Iris pigment epithelial cell (primary cell): ENCODE data around the gene KDM7A.

Experiments
- DNase-seq: peaks from one replicate; pipeline ENCODE4 v3.0.0-alpha.2; 2011; ENCODE audit warnings: low read depth

Gene KDM7A, protein sequence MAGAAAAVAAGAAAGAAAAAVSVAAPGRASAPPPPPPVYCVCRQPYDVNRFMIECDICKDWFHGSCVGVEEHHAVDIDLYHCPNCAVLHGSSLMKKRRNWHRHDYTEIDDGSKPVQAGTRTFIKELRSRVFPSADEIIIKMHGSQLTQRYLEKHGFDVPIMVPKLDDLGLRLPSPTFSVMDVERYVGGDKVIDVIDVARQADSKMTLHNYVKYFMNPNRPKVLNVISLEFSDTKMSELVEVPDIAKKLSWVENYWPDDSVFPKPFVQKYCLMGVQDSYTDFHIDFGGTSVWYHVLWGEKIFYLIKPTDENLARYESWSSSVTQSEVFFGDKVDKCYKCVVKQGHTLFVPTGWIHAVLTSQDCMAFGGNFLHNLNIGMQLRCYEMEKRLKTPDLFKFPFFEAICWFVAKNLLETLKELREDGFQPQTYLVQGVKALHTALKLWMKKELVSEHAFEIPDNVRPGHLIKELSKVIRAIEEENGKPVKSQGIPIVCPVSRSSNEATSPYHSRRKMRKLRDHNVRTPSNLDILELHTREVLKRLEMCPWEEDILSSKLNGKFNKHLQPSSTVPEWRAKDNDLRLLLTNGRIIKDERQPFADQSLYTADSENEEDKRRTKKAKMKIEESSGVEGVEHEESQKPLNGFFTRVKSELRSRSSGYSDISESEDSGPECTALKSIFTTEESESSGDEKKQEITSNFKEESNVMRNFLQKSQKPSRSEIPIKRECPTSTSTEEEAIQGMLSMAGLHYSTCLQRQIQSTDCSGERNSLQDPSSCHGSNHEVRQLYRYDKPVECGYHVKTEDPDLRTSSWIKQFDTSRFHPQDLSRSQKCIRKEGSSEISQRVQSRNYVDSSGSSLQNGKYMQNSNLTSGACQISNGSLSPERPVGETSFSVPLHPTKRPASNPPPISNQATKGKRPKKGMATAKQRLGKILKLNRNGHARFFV

DNA sequence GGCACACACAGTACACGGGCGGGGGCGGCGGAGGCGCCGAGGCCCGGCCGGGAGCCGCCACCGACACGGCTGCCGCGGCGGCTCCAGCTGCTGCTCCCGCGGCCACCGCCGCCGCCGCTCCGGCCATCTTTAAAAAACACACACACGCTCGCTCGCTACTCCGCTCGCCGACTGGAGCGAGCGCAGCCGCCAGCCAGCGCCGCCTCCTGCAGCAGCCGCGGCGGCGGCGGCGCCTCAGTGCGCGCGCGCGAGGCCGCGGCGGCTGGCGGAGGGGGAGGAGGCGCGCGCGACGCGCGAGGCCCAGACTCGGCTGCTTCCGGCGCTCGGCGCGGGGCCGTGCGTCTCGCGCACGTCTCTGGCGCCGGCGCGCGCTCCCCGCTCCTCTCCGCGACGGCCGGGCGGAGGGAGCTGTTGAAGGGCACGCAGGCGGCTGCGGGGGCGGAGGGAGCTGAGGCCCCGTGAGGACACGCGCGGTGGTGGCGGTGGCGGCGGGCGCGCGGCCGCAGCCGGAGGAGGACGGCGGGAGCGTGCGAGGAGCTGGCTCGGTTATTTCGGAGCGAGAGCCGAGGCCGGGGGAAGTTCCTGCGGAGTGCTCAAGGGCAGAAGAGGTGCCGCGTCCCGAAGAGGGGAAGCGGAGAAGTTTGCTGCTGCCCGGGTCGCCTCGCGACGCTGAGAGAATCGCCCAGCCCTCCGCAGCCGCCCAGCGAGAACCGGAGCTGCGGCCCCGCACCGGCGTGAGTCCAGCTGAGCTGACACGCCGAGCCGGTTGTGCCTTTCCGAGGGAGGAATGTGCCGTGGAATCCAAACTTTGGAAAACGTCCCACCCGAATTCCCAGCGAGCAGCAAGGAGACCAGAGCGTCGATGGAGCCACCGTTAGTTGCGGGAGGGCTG, at the start of gene KDM7A:
Gene KDM7A (minus strand): TSS at position 173 of the 892 bp plus-strand sequence. CDS start 46 bp downstream, at position 127.
- DNase-seq: peak; percentile 89

DNA sequence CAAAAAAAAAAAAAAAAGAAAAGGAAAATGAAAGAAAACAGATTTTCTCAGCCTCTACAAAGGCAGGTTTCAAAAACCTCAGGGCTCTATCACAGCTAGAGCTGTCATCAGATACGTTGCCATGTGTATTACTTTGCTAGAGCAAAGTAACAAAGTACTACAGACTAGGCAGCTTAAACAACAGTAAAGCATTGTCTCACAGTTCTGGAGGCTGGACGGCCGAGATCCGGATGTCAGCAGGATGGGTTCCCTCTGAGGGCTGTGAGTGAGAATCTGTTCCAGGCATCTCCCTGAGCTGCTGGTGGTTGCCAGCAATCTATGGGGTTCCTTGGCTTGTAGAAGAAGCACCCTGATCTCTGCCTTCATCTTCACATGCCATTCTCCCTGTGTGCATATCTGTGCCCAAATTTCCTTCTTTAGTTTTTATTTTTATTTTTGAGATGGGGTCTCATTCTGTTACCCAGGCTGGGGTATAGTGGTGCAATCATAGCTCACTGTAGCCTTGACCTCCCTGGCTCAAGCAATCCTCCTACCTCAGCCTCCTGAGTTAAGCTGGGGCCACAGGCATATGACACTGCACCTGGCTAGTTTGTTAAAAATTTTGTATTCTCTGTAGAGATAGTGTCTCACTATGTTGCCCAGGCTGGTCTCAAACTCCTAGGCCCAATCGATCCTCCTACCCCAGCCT, 48.9 kb upstream of the KDM7A start:
- no peak for DNase-seq

DNA sequence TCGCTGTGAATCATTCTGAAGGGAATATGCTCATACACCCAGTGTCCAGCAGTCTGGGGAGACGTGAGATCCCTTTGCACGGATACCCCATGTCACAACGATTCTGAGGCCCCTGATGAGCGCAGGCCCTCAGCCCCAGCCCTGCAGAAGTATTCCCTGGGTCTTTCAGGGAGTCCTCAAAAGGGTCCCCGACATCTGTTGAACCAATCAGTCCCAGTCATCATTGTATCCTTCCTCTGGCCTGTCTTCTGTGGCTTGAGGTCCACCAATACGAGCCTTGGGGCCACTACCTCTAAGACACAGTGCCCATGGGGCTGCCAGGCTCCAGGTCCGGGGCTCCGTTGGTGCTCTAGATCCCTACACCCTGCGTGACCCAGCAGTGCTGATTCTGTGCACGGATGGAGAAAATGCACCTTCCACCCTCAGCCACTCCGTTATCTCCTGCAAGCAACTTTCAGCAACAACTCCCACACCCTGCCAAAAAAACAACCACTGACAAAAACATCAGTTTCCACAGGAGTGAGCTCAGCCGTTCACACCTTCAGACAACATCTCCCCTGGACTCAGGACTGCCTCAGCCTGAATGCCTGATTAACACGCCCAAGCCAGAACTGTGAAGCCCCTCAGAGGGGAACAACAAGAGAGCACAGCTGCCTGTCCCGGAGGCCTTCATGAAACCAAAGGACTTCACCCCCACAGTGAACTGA, 46.9 kb upstream of the KDM7A start:
- no peak for DNase-seq

DNA sequence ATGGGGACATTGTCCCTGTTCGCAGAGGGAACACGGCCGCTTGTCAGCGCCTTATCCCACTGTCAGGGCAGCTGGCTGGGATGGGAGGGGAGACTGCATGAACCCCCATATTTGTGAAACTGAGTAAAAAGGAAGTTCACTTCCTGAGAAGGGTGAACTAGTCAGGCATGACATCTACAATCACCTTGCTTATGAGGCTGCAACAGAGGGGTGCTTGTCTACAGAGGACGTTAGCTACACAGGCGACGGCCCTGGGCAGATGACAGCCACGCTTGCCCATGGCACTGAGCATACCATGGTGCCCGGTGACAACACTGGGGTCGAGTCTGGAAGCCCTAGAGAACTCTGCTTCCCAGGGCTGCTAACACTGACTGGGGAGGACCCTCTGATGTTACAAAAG, 46.0 kb upstream of the KDM7A start:
- no peak for DNase-seq

DNA sequence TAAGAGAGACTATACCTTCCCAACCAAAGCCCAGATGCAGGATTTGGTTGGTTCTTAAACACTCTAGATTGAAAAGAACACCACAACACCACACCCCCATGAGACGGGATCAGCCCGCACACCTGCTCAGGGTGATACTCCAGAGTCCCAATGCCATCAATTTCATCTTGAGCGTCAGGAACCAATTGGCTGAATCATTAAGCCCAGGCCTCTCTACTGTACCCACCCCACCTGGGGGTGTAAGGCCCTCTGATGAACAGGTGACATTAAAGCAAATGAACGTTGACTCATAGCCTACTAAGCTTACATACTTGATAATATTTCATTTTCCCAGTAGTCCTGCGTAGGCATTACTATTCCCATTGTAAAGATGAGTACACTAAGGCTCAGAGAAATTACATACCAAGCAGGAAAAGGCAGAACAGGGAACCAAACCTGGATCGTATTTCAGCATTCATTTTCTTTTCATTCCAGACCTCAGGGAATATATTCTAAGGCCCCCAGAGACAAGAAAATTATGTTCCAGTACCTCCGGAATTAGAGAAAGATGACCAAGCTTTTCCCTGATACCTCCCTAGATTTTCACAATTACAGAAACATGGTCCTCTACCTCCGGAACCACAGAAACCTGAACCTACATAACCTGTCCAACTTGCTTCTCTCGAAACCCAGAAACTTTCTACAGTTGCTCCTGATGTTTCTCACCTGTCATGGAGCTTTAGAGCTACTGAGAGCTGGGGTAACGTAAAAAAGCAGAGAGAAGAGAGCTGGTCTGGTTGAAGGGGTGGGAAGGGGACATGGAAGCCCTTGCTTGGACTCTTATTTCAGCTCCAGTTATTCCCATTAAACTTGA, 43.1 kb upstream of the KDM7A start:
- DNase-seq: no peak

DNA sequence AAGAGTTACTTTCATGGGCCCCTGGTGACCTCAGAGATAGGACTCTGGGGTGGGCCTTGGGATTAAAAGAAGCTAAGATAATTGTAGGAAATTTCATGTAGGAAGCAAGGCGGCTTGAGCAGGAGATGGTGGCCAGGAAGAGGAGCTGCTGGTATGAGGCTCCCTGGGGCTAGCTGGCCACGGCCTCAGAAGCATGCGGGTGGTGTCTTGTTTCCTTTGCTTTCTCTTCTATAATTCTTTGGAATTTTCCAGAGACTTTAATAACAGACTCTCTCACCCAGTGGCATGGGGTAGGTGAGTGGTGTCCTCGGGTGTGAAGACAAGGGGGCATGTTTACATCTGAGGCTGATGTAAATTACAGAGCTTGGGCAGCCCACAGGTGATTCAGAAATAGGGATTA, 41.9 kb upstream of the KDM7A start:
- DNase-seq: no peak

DNA sequence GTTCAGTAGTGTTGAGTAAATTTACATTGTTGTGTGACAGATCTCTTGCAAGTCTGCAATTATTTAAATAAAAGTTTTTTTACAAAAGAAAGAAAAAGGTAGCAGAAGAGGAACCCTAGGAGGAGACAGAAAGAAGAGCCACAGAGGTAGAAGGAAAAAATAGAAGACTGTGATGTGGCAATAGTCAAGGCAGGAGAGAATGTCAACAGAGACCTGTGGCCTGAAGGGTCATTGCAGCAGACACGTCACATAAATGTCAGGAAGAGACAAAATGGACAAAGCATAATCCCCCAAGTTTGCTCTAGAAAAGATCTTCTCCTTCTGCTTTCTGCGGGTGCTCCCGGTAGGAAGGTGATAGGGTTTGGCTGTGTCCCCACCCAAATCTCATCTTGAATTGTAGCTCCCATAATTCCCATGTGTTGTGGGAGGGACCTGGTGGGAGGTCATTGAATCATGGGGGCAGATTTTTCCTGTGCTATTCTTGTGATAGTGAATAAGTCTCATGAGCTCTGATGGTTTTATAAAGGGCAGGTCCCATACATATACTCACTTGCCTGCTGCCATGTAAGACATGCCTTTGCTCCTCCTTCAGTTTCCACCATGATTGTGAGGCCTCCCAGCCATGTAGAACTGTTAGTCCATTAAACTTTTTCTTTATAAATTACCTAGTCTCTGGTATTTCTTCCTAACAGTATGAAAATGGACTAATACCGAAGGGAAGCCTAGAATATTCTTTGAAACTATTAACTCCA, 41.1 kb upstream of the KDM7A start:
- no peak for DNase-seq

DNA sequence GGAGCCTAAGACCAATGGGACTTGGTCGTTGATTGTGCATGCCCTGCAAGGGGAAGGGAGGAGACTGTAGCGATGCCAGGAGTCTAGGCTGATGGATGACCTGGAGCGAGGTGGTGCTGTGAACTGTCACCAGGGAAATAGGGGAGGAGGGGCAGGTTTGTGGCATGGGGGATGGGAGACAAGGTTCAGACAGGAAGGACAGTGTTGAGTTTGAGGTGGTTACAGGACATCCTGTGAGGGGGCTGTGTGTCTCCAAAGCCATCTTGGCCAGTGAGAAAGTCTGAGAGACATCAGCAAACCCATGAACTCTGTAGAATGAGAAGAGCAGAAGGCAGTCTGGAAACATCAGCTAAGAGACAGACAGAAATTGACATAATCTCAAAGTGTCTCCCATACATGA, 38.5 kb upstream of the KDM7A start:
- no peak for DNase-seq

DNA sequence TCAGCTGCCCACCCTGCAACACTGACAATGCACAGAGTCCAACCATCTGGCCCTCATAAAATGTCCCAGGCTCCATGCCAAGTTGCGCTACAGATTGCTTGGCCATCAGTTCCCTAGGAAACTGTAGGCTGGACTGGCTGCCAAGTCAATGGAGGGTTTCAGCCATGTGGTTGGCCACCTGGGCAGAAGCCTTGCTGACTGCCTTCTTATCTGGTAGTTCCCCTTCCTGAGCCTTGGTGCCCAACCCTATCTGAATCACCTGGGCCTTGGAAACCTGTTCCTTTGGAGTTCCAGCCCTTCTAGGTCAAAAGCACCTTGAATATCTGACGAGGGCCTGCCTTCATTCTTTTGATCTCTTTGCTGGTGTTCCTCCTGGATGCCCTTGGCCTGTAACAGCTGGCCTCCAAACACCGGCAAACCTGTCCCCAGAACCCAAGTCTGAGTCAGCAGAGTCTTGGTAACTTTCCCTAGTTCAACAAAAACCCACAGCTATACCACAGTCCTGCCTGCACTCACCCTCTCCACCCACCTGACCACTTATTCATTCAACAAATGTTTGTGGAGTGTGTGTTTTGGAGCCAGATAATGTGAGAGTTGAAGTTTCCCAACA, 37.4 kb upstream of the KDM7A start:
- no peak for DNase-seq

DNA sequence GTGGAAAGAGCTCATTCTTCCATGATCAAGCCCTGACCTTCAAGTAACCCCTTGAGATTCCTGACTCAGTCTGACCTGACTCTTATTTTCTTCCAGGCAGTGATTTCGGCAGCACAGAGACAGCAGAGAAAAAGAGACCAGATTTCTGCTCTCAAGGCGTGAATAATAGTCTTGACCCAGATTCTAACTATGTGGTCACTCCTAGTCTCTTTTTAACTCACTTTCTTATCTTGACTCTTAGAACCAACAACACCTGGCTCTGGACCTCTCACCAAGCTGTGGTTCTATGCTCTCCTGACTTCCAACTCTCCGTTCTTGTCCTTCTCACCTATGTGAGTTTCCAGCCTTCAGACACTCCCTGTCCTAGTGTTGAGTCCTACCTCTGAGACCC, 36.9 kb upstream of the KDM7A start:
- no peak for DNase-seq

DNA sequence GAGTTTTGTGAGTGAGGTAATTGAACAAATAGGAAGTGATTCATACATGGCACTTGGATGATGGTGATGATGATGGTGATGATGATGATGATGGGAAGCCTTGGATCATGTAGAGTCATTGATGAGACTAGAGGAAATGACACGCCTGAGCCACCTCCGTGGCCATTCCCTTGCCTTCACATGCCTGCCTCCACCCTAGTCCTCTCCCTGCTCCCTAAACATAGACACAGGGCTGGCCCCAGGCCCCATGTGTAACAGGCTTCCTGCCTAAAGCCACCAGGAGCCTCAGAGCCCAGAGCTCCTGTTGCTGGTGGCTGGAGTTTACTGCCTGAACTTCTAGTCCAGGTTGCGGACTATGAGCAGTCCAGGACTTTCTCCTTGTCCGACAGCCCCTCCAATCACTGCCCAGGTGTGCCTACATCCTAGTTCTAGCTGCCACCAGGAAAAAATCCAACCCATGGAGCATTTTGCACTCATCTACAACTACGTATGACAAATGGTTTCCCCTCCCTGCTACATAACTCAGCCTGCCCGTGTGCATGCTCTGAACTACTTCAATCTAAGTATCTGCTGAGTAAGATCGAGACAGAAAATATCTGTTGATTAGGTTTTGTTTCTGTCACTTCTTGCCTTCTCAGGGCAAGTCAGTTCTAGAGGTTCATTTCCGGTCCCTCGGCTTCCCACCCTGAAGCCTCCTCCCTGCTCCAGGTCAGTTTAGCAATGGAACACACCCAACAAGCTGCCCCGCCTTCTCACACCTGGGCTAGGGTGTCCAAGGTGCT, 35.5 kb upstream of the KDM7A start:
- DNase-seq: no peak

DNA sequence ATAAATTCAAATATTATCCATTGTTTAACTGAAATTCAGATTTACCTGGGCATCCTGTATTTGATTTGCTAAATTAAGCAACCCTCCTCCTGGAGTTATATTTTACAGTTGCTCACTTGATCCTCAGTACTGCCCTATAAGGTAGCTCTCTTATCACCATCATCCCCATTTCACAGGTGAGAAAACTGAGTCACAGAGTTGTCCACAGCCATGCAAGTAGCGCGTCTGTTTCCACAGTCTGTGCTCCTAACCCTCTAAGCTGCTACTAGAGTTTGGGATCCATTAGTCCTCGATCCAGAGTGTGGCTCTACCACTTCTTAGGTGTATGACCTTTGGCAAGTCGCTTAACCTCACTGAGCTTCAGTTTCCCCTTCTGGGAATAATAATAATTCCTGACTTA, 34.9 kb upstream of the KDM7A start:
- no peak for DNase-seq

DNA sequence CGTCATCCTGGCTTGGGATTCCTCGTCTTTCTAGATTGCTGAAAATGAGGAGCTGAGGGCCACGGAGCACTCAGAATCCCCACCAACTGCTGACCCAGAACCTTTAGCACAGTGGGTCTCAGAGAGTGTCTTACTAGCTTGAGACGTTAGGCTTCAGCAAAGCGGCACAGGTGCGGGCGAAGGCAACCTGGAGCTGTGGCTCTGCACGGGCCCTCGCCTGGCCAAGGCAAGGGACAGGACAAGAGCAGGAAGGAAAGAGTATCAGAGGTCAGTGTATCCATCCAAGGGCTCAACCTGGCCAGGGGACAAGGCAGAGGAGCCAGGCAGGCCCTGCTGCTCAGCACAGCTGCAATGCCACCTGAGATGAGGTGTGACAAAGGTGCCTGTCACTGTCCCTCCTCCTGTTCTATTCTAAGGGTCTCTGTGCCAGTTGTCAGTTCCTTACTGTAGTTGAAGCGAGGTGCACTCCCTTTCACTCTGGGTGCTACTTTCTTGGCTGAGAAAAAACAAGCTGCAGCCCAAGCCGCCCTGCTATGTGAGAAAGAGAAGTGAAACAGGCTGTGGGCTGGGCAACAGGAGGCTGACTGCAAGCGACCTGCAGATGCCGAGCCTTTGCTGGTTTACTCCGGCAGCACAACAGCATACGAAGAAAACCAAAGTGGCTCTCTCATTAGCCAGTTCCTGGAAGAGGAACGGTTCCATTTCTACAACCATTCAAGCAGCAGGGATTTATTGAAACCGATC, 33.3 kb upstream of the KDM7A start:
- DNase-seq: no peak

DNA sequence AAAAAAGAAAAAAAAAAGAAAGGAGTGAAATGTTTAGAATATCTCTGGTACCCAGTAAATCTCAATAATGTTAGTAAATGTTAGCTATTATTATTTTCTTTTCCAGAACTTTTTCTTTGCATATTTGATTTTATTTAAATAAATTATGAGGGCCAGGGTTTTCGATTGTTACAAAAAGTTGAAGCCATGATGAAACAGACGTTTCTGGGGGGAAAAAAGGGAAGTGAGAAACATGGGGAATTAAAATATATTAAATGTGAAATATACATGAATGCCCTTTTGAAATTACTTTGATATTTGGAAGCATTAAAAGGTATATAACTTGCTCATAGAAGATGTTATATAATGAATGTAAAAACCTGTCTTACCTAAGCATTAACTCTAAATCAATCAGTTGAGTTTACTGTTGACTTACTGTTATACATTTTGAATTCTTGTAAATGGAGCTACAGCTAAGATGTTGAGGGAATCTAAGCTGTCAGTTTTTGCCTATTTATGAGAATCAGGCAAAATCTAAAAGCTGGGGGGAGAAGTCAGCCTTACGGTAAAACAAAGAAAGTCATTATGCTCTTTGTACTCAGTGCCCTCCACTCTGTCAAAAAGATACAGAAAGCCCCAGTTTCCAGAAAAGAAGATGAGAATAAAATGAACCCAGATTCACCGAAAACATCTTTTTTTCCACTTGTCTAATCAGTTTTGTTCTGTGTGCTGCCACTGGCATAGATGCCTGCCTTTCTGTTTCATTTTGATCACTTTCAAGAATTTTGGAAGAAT, 30.0 kb upstream of the KDM7A start:
- no peak for DNase-seq

DNA sequence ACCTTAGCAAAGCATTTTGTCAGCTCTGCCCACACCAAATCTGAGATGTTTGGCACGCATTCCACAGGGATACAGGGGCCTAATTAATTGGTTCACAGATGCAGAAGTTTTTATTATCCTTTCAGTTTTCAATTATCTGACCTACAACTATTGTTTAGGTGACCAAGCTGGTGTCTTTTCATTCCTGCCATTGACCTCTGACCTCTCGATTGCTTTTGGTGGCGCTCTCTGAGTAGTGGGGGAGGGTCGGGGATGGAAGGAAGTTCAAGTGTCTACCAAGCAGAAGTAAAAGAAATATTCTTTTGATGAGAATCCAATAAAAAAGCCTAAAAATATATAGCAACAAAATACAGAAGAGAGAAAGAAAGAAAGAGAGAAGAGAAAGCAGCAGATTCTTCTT, 28.8 kb upstream of the KDM7A start:
- no peak for DNase-seq

DNA sequence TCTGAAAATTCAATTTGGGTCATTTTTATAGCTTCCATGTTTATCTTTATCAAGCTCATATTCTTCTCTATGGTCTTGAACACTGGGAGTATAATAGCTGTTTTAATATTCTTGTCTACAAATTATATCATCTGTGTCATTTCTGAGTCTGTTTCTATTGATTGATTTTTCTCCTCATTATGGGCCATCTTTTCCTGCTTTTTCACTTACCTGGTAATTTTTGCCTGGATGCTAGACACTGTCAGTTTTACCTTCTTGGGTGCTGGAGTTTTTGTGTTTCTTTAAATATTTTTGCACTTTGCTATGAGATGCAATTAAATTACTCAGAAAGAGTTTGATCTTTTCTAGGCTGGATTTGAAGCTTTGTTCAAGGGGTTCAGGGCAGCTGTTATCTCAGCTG, 26.8 kb upstream of the KDM7A start:
- no peak for DNase-seq
